ENCODE measurements around the gene OXLD1.

OXLD1 gene

GRCh38 chr17:81666342-81667191 is at the start of gene OXLD1, which contains the start of gene CCDC137:
Gene OXLD1, minus strand, starts transcription at chr17:81666605. Its CDS starts 28 bp downstream, at chr17:81666577.
Gene CCDC137, plus strand, starts transcription at chr17:81666737. Its CDS starts 30 bp downstream, at chr17:81666767.
- peak; percentile 95 to 99 for DNase-seq

- no peak for DNase-seq
Observed at GRCh38 chr17:81715107-81715871, 48.9 kb upstream of the OXLD1 start.

- no peak for DNase-seq
Observed at GRCh38 chr17:81714412-81715106, 48.2 kb upstream of the OXLD1 start.

GRCh38 chr17:81713556-81714411 is 47.4 kb upstream of the OXLD1 start:
- DNase-seq, result peak in 1 of 2 experiments; percentile 46

- peak in 1 of 2 experiments; percentile 22 for DNase-seq
Observed at GRCh38 chr17:81713004-81713555, 46.7 kb upstream of the OXLD1 start.

GRCh38 chr17:81712468-81713003 is 46.1 kb upstream of the OXLD1 start:
- DNase-seq, result peak; percentile 45

- peak; percentile 83 to 90 for DNase-seq
Observed at GRCh38 chr17:81711814-81712467, 45.5 kb upstream of the OXLD1 start, which contains the start of gene SLC25A10. Gene SLC25A10, plus strand, starts transcription at chr17:81712284. Its CDS starts 143 bp downstream, at chr17:81712427.

- peak; percentile 74 to 88 for DNase-seq
Observed at GRCh38 chr17:81710514-81711308, 44.3 kb upstream of the OXLD1 start.

GRCh38 chr17:81708739-81709185 is 42.4 kb upstream of the OXLD1 start:
- no peak for DNase-seq

GRCh38 chr17:81707725-81708646 is 41.6 kb upstream of the OXLD1 start:
- no peak for DNase-seq

- no peak for DNase-seq
Observed at GRCh38 chr17:81706757-81707624, 40.6 kb upstream of the OXLD1 start.

GRCh38 chr17:81706232-81706611 is 39.8 kb upstream of the OXLD1 start:
- DNase-seq, result no peak

GRCh38 chr17:81705518-81706231 is 39.3 kb upstream of the OXLD1 start:
- no peak for DNase-seq

GRCh38 chr17:81703747-81704654 is 37.6 kb upstream of the OXLD1 start:
- no peak for DNase-seq

- DNase-seq, result peak; percentile 94 to 98
Observed at GRCh38 chr17:81702934-81703746, 36.7 kb upstream of the OXLD1 start, which contains the start of gene MRPL12. Gene MRPL12, plus strand, starts transcription at chr17:81703367. Its CDS starts 135 bp downstream, at chr17:81703502.
